ENCODE results near the gene FMO5.

Gene FMO5

GRCh38 chr1:147172168-147173016 lies 52.7 kb downstream of the FMO5 start, which contains the start of gene PRKAB2:
Gene PRKAB2 (minus strand): TSS chr1:147172470. CDS start chr1:147172144, 326 bp downstream.
- Histone ChIP-seq H3K36me3 (peaks cover 0 to 6% (median 0%) of the 10 kb centered on the region in 3 donors), H3K9me3 (no peaks in the 10 kb centered on the region), H3K27me3 (no peaks in the 10 kb centered on the region), H3K27ac (peak within 1 kb of the TSS; percentile 94 to 96), H3K4me1 (peaks cover 0 to 60% (median 25%) of the 10 kb centered on the region in 4 donors), H3K4me3 (peak within 1 kb of the TSS; percentile 87 to 90)
- DNase-seq: peak; percentile 95 to 98
- intact Hi-C loops (cut with DNase I; ENCODE audit: low total_unique reads): loop anchor here (1.0 kb wide), 1 partner anchor 70 kb away; the partner anchor contains the start of gene CHD1L
- TF ChIP-seq CTCF (IDR thresholded peaks at IDR 0.05): peak; percentile 86 to 95

- peak in 1 of 2 experiments; percentile 4 for TF ChIP-seq CTCF (IDR thresholded peaks at IDR 0.05)
- Histone ChIP-seq H3K4me1 (peaks cover 0 to 61% (median 28%) of the 10 kb centered on the region in 4 donors), H3K27ac (peak overlapping the region; percentile 94 to 96), H3K9me3 (no peaks in the 10 kb centered on the region), H3K27me3 (no peaks in the 10 kb centered on the region), H3K4me3 (peak overlapping the region; percentile 87 to 90), H3K36me3 (peaks cover 0 to 11% (median under 1%) of the 10 kb centered on the region in 3 donors)
- peak in 1 of 2 donors; percentile 23 for DNase-seq
- intact Hi-C loops (cut with DNase I; ENCODE audit: low total_unique reads): loop anchor here (1.0 kb wide), 1 partner anchor 71 kb away; the partner anchor contains the start of gene CHD1L
These were observed 53.6 kb downstream of the FMO5 start for GRCh38 chr1:147171399-147172167.

- Histone ChIP-seq H3K4me1 (peaks cover 0 to 63% (median 28%) of the 10 kb centered on the region in 4 donors), H3K9me3 (no peaks in the 10 kb centered on the region), H3K27me3 (no peaks in the 10 kb centered on the region), H3K27ac (peak overlapping the region in 1 of 2 donors; percentile 96), H3K4me3 (peak overlapping the region; percentile 87 to 90), H3K36me3 (peaks cover 3 to 23% (median 16%) of the 10 kb centered on the region in 3 donors)
- TF ChIP-seq CTCF (IDR thresholded peaks at IDR 0.05): no peak
- no peak for DNase-seq
- intact Hi-C loops (cut with DNase I; ENCODE audit: low total_unique reads): no loop called here
These were observed 55.1 kb downstream of the FMO5 start for GRCh38 chr1:147169840-147170674.

- H3K4me3 ChIP-seq: no peak overlapping the region
- no peak for TF ChIP-seq CTCF (IDR thresholded peaks at IDR 0.05)
- DNase-seq: no peak
- H3K36me3 ChIP-seq: peaks cover 7 to 24% (median 18%) of the 10 kb centered on the region in 3 donors
- H3K27ac ChIP-seq: peak overlapping the region in 1 of 2 donors; percentile 96
- intact Hi-C loops (cut with DNase I; ENCODE audit: low total_unique reads): no loop called here
- H3K27me3 ChIP-seq: no peaks in the 10 kb centered on the region
- H3K4me1 ChIP-seq: peaks cover 0 to 59% (median 28%) of the 10 kb centered on the region in 4 donors
- no peaks in the 10 kb centered on the region for H3K9me3 ChIP-seq
These were observed 56.0 kb downstream of the FMO5 start for GRCh38 chr1:147169171-147169570.

- H3K9me3 ChIP-seq: no peaks in the 10 kb centered on the region
- DNase-seq: no peak
- no peaks in the 10 kb centered on the region for H3K27me3 ChIP-seq
- no peak overlapping the region for H3K4me3 ChIP-seq
- TF ChIP-seq CTCF (IDR thresholded peaks at IDR 0.05): no peak
- peaks cover 11 to 24% (median 18%) of the 10 kb centered on the region in 3 donors for H3K36me3 ChIP-seq
- intact Hi-C loops (cut with DNase I; ENCODE audit: low total_unique reads): no loop called here
- no peak overlapping the region for H3K27ac ChIP-seq
- H3K4me1 ChIP-seq: peaks cover 0 to 54% (median 25%) of the 10 kb centered on the region in 4 donors
These were observed 56.5 kb downstream of the FMO5 start for GRCh38 chr1:147168626-147169058.

Data from tibial artery (tissue), 4 donors.